Thyroid gland (tissue), 4 donors: ENCODE data around the gene WDR7. TPM values are rescaled to one million over a fixed set of nuclear protein-coding genes. Genes with fewer than 3 reads are reported as not detected.

ENCODE experiments used
- DNase-seq, 2 donors: peaks; one replicate each; pipeline ENCODE4 v3.0.0-alpha.2; 2019
- H3K27ac ChIP-seq, 3 donors: fragments of 200-600 bp; sonication (generic); 1 replicate in 2 of 3; 2 replicates in 1 of 3; pipeline ENCODE4 v1.5.1; 2016 to 2019; ENCODE audit warnings: mild to moderate bottlenecking in 1 of 3, moderate library complexity in 1 of 3
- H3K27me3 ChIP-seq: fragments of 200-600 bp; sonication (generic); one replicate; pipeline ENCODE4 v1.5.1; 2019
- H3K36me3 ChIP-seq, 2 donors: fragments of 200-600 bp; sonication (generic); one replicate each; pipeline ENCODE4 v1.5.1; 2016 to 2019
- H3K4me1 ChIP-seq, 2 donors: fragments of 200-600 bp; sonication (generic); one replicate each; pipeline ENCODE4 v1.5.1; 2017 to 2019
- H3K4me3 ChIP-seq, 3 donors: fragments of 200-600 bp; sonication (generic); replicated peaks in 1 of 3; 1 replicate in 2 of 3; 2 replicates in 1 of 3; pipeline ENCODE4 v1.5.1; 2016; ENCODE audit warnings: mild to moderate bottlenecking in 1 of 3
- H3K9me3 ChIP-seq: fragments of 200-600 bp; sonication (generic); one replicate; pipeline ENCODE4 v1.5.1; 2017
- CTCF ChIP-seq, 6 experiments: fragments of 200-600 bp in 3 of 6; fragments of 450-650 bp in 3 of 6; sonication (generic) in 3 of 6; IDR thresholded peaks; one replicate each; pipeline ENCODE4 v1.5.1; 2016 to 2019; ENCODE audit warnings: antibody characterized with exemption in 6 of 6, mild to moderate bottlenecking in 2 of 6, inconsistent platforms in 1 of 6, moderate library complexity in 1 of 6
- POLR2A ChIP-seq, 2 donors: fragments of 450-650 bp; IDR thresholded peaks; one replicate each; pipeline ENCODE4 v1.6.1; 2017; ENCODE audit warnings: antibody characterized with exemption in 2 of 2, mild to moderate bottlenecking in 2 of 2, moderate library complexity in 1 of 2
- WGBS, 2 donors: methylation state at CpG; one replicate each; pipeline ENCODE4 v1.1.5; 2017; 5-methylcytosine and 5-hydroxymethylcytosine counted together
- intact Hi-C: fragments of 100-400 bp; cut with DNase I; formaldehyde crosslinking; loops from one replicate; pipeline ENCODE4 v1.15.1; 2023
- total RNA-seq, 4 donors: library from RNA; depleted of rRNA; stranded (reverse); fragments of >200 nt; gene quantifications; one replicate each; pipeline ENCODE4 v1.2.3, GENCODE V29; 2016

Gene WDR7
- total RNA-seq, 4 donors from 2014 or later: 42.0 to 88.8 (median 49.6) TPM

GRCh38 chr18:56645415-56646016, 5.6 kb upstream of the WDR7 start:
- TF ChIP-seq CTCF (IDR thresholded peaks at IDR 0.05) (peak in 4 of 6 experiments; percentile 18 to 57 (median 28)), POLR2A (IDR thresholded peaks at IDR 0.05) (no peak)

GRCh38 chr18:56647071-56647470, 4.1 kb upstream of the WDR7 start:
- TF ChIP-seq POLR2A (IDR thresholded peaks at IDR 0.05) (no peak), CTCF (IDR thresholded peaks at IDR 0.05) (no peak)
- Histone ChIP-seq H3K27me3 (no peaks in the 10 kb centered on the region), H3K9me3 (no peaks in the 10 kb centered on the region), H3K4me3 (no peak overlapping the region), H3K4me1 (peaks cover 0 to under 1% of the 10 kb centered on the region in 2 donors), H3K36me3 (no peaks in the 10 kb centered on the region), H3K27ac (no peak overlapping the region)
- intact Hi-C loops: no loop called here
- DNase-seq: no peak

More at GRCh38 chr18:56645415-56646016, 5.6 kb upstream of the WDR7 start:
- no peak for DNase-seq
- Histone ChIP-seq H3K36me3 (no peaks in the 10 kb centered on the region), H3K4me3 (no peak overlapping the region), H3K4me1 (no peaks in the 10 kb centered on the region), H3K27ac (no peak overlapping the region), H3K9me3 (no peaks in the 10 kb centered on the region), H3K27me3 (no peaks in the 10 kb centered on the region)
- intact Hi-C loops: no loop called here
- 68 to 73% methylated on average over 5 of the region's 5 CpGs for WGBS, 2 donors

GRCh38 chr18:56647951-56648893, 2.9 kb upstream of the WDR7 start:
- no peak for DNase-seq
- no peak overlapping the region for H3K4me3 ChIP-seq
- no peaks in the 10 kb centered on the region for H3K9me3 ChIP-seq
- intact Hi-C loops: no loop called here
- H3K36me3 ChIP-seq: no peaks in the 10 kb centered on the region
- H3K27ac ChIP-seq: no peak overlapping the region
- WGBS, 2 donors: 79 to 90% methylated on average over 3 of the region's 3 CpGs
- TF ChIP-seq CTCF (IDR thresholded peaks at IDR 0.05): no peak
- TF ChIP-seq POLR2A (IDR thresholded peaks at IDR 0.05): no peak
- peaks cover 0 to 9% of the 10 kb centered on the region in 2 donors for H3K4me1 ChIP-seq
- no peaks in the 10 kb centered on the region for H3K27me3 ChIP-seq

- no peak for DNase-seq
- no peak overlapping the region for H3K27ac ChIP-seq
- intact Hi-C loops: no loop called here
- no peaks in the 10 kb centered on the region for H3K36me3 ChIP-seq
- no peaks in the 10 kb centered on the region for H3K27me3 ChIP-seq
- no peaks in the 10 kb centered on the region for H3K9me3 ChIP-seq
- peaks cover 0 to 9% of the 10 kb centered on the region in 2 donors for H3K4me1 ChIP-seq
- WGBS, 2 donors: 100% methylated on average over 1 of the region's 1 CpG
- TF ChIP-seq CTCF (IDR thresholded peaks at IDR 0.05) (no peak), POLR2A (IDR thresholded peaks at IDR 0.05) (no peak)
- H3K4me3 ChIP-seq: no peak overlapping the region
Measured at GRCh38 chr18:56649996-56650395, 1.2 kb upstream of the WDR7 start.

- H3K36me3 ChIP-seq: no peaks in the 10 kb centered on the region
- no peak for TF ChIP-seq CTCF (IDR thresholded peaks at IDR 0.05)
- no peak for TF ChIP-seq POLR2A (IDR thresholded peaks at IDR 0.05)
- peaks cover 0 to 9% of the 10 kb centered on the region in 2 donors for H3K4me1 ChIP-seq
- H3K9me3 ChIP-seq: no peaks in the 10 kb centered on the region
- intact Hi-C loops: no loop called here
- WGBS, 2 donors: 5 to 11% methylated on average over 5 of the region's 5 CpGs
- DNase-seq: no peak
- no peaks in the 10 kb centered on the region for H3K27me3 ChIP-seq
- peak overlapping the region; percentile 51 to 89 (median 78) for H3K4me3 ChIP-seq
- peak overlapping the region in 2 of 3 donors; percentile 75 to 83 for H3K27ac ChIP-seq
Measured at GRCh38 chr18:56651771-56652092, 573 bp downstream of the WDR7 start.
